ENCODE measurements around the gene TOMM40. TPM values are rescaled to one million over a fixed set of nuclear protein-coding genes. Genes with fewer than 3 reads are reported as not detected.

The TOMM40 gene
- total RNA-seq: 47.4 and 48.7 TPM in 2 replicates
- long read RNA-seq: 0 reads

DNA sequence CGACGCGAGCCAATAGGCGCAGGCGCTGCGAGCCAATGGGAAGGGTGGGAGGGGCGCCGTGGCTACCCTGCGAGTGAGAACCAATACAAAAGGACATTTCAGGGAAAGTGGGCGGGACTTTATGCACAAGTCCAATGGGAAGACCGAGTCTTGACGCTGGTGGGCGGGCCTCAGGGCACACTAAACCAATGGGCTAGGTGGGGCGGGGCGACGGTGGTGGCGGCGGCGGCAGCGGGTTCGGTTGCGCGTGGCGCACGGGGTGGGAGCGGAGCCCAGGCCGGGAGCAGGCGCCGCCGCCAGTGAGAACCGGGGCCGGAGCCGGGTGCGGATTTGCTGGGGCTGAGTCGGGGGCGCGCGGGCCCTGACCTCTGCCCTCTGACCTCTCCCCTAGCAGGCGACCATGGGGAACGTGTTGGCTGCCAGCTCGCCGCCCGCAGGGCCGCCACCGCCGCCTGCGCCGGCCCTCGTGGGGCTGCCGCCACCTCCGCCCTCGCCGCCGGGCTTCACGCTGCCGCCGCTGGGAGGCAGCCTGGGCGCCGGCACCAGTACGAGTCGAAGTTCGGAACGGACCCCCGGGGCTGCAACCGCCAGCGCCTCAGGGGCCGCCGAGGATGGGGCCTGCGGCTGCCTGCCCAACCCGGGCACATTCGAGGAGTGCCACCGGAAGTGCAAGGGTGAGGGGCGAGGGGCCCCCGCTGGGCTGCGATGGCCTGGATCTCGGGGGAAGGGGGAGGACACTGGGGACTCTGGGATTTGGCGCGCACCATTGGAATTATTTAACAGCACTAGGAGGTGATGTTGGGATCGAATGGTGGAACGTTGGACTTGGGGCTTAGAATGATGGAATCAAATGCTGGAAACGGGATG lies at the start of gene TOMM40:
Gene TOMM40 (plus strand): TSS at position 239 of the 867 bp plus-strand sequence. CDS start 162 bp downstream, at position 401.
- H3K27ac Mint-ChIP-seq (ENCODE audit: unreplicated experiment): peak within 1 kb of the TSS; percentile 90
- TF ChIP-seq, protein P1, sequence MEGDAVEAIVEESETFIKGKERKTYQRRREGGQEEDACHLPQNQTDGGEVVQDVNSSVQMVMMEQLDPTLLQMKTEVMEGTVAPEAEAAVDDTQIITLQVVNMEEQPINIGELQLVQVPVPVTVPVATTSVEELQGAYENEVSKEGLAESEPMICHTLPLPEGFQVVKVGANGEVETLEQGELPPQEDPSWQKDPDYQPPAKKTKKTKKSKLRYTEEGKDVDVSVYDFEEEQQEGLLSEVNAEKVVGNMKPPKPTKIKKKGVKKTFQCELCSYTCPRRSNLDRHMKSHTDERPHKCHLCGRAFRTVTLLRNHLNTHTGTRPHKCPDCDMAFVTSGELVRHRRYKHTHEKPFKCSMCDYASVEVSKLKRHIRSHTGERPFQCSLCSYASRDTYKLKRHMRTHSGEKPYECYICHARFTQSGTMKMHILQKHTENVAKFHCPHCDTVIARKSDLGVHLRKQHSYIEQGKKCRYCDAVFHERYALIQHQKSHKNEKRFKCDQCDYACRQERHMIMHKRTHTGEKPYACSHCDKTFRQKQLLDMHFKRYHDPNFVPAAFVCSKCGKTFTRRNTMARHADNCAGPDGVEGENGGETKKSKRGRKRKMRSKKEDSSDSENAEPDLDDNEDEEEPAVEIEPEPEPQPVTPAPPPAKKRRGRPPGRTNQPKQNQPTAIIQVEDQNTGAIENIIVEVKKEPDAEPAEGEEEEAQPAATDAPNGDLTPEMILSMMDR (IDR thresholded peaks at IDR 0.05): peak; percentile 27
- H3K27me3 Mint-ChIP-seq (ENCODE audit: unreplicated experiment): no peaks in the 10 kb centered on the region
- peak within 1 kb of the TSS; percentile 92 for H3K4me3 Mint-ChIP-seq (ENCODE audit: unreplicated experiment)
- H3K4me1 Mint-ChIP-seq (ENCODE audit: unreplicated experiment): peaks cover 22% of the 10 kb centered on the region
- no peaks in the 10 kb centered on the region for H3K9me3 Mint-ChIP-seq (ENCODE audit: unreplicated experiment)
- peaks cover 27% of the 10 kb centered on the region for H3K36me3 Mint-ChIP-seq (ENCODE audit: unreplicated experiment)
- DNase-seq (ENCODE audit: extremely low spot score, unreplicated experiment): no peak

DNA sequence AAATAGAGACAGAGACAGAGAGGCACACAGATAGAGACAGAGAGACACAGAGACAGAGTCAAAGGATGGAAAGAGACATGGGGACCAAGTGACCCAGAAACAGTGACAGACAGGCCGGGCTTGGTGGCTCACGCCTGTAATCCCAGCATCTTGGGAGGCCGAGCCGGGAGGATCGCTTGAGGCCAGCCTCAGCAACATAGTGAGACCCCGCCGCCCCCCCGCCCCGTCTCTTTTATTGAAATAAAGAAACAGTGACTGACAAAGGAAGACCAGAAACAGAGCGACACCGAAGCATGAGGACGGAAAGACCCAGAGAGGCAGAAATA lies 45.8 kb upstream of the TOMM40 start:
- Mint-ChIP-seq H3K27me3 (ENCODE audit: unreplicated experiment) (no peaks in the 10 kb centered on the region), H3K4me1 (ENCODE audit: unreplicated experiment) (peaks cover 29% of the 10 kb centered on the region), H3K9me3 (ENCODE audit: unreplicated experiment) (no peaks in the 10 kb centered on the region), H3K4me3 (ENCODE audit: unreplicated experiment) (peak overlapping the region; percentile 90), H3K27ac (ENCODE audit: unreplicated experiment) (peak overlapping the region; percentile 85), H3K36me3 (ENCODE audit: unreplicated experiment) (no peaks in the 10 kb centered on the region)
- no peak for DNase-seq (ENCODE audit: extremely low spot score, unreplicated experiment)
- TF ChIP-seq, protein P1 (IDR thresholded peaks at IDR 0.05): no peak

DNA sequence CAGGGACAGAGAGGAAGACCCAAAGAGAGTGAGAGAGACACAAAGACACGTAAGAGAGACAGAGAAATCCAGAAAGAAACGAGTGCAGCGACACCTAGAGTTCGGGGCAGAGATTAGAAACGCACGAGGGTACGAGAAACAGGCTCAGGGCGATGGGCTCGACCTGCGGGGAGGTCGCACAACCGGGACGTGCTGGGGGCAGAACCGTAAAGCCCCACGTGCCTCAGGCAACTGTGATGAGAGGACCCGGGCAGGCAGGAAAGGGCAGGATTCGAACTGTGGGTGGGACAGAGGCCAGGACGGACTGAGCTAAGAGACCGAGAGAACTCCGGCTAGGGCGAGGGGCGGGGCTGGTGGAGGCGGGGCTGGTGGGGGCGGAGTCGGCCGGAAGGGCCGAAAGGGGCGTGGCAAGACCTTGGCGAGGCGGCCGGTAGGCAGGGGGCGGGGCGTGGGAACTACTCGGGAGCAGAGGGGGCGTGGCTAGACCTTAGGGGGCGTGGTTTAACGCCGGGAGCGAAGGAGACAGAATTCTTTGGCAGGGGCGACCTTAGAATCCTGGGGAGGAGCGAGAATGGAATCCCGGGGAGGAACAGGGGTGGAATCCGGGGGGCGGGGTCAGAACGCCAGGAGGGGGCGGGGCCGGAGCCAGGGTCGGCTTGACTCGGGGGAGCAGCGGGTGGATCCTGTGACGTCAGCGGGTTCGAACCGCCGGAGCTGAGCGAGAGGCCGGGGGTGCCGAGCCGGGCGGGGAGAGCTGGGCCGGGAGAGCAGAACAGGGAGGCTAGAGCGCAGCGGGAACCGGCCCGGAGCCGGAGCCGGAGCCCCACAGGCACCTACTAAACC lies 45.2 kb upstream of the TOMM40 start, which contains the start of gene NECTIN2:
Gene NECTIN2 (plus strand): TSS at position 686 of the 843 bp plus-strand sequence. CDS start 229 bp downstream, outside the sequence.
- Mint-ChIP-seq H3K4me3 (ENCODE audit: unreplicated experiment) (peak within 1 kb of the TSS; percentile 90), H3K4me1 (ENCODE audit: unreplicated experiment) (peaks cover 31% of the 10 kb centered on the region), H3K9me3 (ENCODE audit: unreplicated experiment) (no peaks in the 10 kb centered on the region), H3K27me3 (ENCODE audit: unreplicated experiment) (no peaks in the 10 kb centered on the region), H3K36me3 (ENCODE audit: unreplicated experiment) (no peaks in the 10 kb centered on the region), H3K27ac (ENCODE audit: unreplicated experiment) (peak within 1 kb of the TSS; percentile 98)
- TF ChIP-seq, protein P1 (IDR thresholded peaks at IDR 0.05): peak; percentile 80
- peak; percentile 100 for DNase-seq (ENCODE audit: extremely low spot score, unreplicated experiment)

DNA sequence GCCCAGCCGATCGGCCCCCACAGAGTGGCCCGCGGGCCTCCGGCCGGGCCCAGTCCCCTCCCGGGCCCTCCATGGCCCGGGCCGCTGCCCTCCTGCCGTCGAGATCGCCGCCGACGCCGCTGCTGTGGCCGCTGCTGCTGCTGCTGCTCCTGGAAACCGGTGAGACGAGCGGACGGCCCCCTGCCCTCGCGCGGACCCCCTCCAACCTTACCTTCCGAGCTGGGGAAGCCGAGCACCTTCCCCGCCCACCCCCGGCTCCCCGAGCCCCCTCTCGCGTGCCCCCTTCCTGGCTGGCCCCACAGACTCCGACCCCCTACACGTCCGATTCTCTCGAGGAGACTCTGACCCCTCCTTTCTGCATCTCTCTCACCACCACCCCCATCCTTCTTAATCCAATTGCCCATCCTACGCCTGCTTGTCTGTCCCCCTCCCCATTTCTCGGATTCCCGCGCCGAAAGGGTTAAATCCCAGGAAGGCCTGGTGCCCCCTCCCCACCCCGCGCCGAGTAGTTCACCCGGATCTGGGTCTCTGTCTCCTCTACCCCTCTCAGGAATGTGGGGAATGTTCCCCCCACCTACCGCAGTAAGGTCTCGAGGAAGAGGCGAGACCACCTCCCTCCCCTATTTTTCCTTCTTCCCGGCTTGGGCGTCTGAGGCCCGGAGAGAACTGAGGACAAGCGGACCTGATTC lies 44.5 kb upstream of the TOMM40 start:
- peak overlapping the region; percentile 90 for H3K4me3 Mint-ChIP-seq (ENCODE audit: unreplicated experiment)

More for the DNA sequence above, 44.5 kb upstream of the TOMM40 start:
- peak overlapping the region; percentile 98 for H3K27ac Mint-ChIP-seq (ENCODE audit: unreplicated experiment)
- no peaks in the 10 kb centered on the region for H3K36me3 Mint-ChIP-seq (ENCODE audit: unreplicated experiment)
- TF ChIP-seq, protein P1 (IDR thresholded peaks at IDR 0.05): no peak
- no peak for DNase-seq (ENCODE audit: extremely low spot score, unreplicated experiment)
- peaks cover 32% of the 10 kb centered on the region for H3K4me1 Mint-ChIP-seq (ENCODE audit: unreplicated experiment)
- no peaks in the 10 kb centered on the region for H3K27me3 Mint-ChIP-seq (ENCODE audit: unreplicated experiment)
- H3K9me3 Mint-ChIP-seq (ENCODE audit: unreplicated experiment): no peaks in the 10 kb centered on the region
